ENCODE results near the gene TMEM150B.

The TMEM150B gene

DNA sequence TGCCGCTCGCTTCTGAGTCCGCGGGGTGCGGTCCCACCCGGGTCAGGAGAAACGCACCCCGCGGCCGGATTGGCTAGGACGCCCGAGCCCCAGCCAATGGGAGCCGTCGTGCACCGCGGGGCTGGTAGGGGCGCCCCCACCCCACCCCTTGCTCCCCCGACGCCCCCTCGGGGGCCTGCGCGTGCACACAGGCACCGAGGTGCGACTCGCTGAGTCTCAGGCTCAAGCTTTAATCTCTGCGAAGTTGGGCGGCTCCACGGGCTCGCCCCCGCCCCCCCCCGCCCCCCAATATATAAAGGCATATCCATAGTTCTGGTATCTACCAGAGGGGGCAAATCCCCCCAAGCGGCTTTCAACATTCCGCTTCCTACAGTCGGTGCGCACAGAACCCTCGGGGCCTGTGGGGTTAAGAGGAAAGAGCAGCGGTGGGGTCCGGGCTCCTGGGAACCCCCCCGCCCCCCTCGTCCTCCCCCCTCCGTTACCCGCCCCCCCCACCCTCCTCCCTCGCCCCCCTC lies 29.6 kb upstream of the TMEM150B start, which contains the start of gene COX6B2:
TSS of gene COX6B2 (minus strand) at position 22 of the 515 bp plus-strand sequence. CDS start 198 bp downstream, outside the sequence.
- no peak for DNase-seq (ENCODE audit: low spot score)

DNA sequence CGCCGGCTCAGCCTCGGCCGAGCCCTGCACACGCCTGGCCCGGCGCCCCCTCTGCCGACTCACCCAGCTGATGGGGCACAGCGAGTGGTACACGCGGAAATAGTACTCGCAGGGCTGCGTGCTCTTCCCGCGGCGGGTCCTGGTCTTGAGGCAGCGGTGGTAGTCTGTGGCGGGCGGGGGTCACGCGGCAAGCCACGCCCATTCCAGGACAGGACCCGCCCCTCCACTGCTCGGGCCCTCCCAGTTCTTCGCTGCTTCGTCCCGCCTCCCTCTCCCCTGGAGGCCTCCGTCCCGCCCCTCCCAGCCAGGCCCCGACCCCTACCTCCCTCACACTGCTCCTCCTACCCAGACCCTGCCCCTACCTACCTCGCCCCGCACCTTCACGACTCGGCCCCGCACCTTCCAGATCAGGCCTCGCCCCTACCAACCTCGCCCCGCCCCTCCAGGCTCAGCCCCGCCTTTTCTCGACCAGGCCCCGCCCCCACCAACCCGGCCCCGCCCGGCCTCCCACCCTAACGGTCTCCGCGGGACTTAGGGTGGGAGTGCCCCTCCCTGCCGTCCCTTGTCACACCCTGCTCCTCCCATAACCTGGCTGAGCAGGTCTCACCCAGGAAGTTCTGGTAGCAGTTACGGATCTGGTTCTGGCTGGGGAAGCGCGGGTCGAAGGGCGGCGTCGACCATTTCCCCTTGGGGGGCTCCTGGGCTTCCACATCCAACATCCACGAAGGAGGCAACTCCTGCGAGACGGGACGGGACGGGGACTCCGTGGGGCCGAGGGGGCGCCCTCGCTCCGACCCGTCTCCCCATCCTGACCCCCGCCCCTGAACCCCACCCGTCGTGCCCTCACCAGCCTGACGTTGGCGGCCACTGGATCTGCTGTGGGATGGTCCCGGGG lies 28.9 kb upstream of the TMEM150B start:
- DNase-seq (ENCODE audit: low spot score) = peak; percentile 49

GRCh38 chr19:55353356-55353802 lies 28.2 kb upstream of the TMEM150B start:
- DNase-seq (ENCODE audit: low spot score) = no peak

DNA sequence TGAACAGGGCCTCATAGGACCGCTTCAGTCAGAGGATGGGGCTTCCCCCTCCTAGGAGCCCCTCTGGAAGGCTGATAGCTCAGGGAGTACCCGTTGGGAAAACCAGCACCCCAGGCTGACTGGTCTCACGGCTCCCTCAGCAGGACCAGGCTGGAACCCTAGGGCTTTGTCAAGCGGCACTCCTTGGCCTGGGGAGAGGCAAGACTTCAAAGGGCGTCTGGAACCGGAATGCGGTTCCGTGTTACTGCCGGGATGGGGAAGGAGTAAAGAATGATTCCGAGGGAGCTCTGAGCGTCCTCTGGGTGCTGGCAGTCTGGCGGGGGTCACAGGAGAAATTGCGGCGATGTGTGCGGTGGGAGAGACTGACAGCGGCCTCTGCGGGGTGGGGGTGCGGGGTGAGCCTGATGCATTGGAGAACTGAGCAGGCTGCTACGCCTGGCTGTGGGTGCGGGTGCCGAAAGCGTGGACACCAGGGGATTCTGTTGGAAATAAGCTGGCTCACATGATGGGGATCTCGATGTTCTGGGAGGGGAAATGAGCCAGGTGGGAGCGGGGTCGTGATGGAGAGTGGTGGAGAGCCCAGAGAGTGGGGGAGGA lies 27.5 kb upstream of the TMEM150B start:
- DNase-seq (ENCODE audit: low spot score) = no peak

- no peak for DNase-seq (ENCODE audit: low spot score)
Measured at GRCh38 chr19:55352040-55352439, 26.9 kb upstream of the TMEM150B start.

GRCh38 chr19:55350620-55351315 lies 25.6 kb upstream of the TMEM150B start:
- no peak for DNase-seq (ENCODE audit: low spot score)

DNA sequence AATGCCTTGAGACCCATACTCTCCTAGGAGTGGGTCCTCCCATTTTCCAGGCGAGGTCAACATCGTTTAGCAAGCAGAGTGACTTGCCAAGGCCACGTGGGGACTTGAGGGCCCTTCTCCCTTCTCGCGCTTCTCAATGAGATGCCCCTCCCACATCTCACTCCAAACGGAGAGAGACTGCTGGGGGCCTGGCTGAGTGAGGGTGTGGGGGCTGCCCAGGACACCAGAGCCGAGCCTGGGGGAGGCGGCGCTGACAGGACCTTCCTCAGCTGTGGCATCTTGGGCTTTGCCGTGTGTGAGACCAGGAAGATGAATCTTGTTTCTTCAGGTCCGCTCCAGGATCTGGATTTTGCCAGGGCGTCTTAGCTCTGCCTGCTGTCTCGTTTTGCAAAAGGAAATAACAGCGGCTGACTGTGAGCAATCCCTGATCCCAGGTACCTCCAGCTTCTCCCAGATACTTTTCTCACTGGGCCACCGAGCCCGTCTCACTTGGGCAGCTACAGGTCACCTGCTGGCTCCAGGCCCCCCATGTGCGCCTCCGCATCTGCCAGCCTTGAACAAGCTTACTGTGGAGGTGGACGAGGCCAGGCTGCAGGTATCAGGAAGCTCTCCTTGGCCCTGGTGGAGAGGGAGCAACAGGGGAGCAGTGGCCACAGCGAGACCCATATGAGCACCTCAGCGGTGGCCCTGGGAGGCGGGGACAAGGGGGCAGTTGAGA lies 23.3 kb upstream of the TMEM150B start:
- peak; percentile 58 for DNase-seq (ENCODE audit: low spot score)

- DNase-seq (ENCODE audit: low spot score) = no peak
Measured at GRCh38 chr19:55347442-55348009, 22.4 kb upstream of the TMEM150B start.

GRCh38 chr19:55346725-55347441 lies 21.7 kb upstream of the TMEM150B start:
- peak; percentile 33 for DNase-seq (ENCODE audit: low spot score)

GRCh38 chr19:55345818-55346724 lies 20.9 kb upstream of the TMEM150B start:
- DNase-seq (ENCODE audit: low spot score) = no peak

- no peak for DNase-seq (ENCODE audit: low spot score)
Measured at GRCh38 chr19:55345101-55345817, 20.1 kb upstream of the TMEM150B start.

GRCh38 chr19:55344444-55344843 lies 19.3 kb upstream of the TMEM150B start:
- no peak for DNase-seq (ENCODE audit: low spot score)

- no peak for DNase-seq (ENCODE audit: low spot score)
Measured at GRCh38 chr19:55341595-55342531, 16.7 kb upstream of the TMEM150B start.

- DNase-seq (ENCODE audit: low spot score) = peak; percentile 58
Measured at GRCh38 chr19:55341171-55341588, 16.0 kb upstream of the TMEM150B start.

GRCh38 chr19:55340784-55341147 lies 15.6 kb upstream of the TMEM150B start:
- no peak for DNase-seq (ENCODE audit: low spot score)

DNA sequence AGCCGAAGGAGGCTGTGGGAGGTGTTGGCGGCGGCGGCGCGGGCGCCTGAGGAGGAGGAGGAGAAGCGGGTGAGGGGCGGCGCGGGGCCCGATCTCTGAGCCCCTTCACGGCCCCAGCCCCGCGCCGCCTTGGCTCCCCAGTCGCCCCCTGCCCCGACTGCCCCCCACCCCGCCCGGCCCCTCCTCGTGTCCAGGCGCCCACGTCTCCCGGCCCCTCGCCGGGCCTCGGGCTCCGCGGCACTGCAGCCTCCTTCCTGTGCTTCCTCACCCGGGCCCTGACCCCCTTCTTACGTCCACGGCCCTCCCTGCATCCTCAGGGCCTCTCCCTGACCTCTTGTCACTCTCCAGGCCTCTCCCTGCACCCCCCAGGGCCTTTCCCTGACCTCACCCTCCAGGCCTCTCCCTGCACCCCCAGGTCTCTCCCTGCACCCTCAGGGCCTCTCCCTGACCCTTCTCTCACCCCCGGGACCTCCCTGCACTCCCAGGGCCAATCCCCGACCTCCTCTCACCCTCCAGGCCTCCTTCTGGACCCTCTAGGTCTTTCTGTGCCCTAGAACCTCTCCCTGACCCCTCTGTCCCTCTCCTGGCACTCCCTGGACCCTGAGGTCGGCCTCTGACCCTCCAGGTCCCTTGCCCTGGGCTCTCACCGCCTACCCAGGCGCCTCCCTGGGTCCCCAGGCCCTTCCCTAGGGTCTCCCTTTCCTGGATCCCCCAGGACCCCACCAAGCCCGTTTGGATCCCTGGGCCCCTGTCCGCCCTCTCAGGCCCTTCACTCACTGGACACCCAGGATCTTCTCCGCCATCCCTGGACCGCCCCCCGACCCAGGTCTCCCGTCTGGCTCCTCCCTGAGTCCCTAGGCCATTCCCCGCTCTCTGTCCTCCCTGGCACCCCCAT lies 15.0 kb upstream of the TMEM150B start:
- DNase-seq (ENCODE audit: low spot score) = no peak
